ENCODE results near the gene DES. TPM values are rescaled to one million over a fixed set of nuclear protein-coding genes. Genes with fewer than 3 reads are reported as not detected.
"Not testable (repeated sequence)": the region's sequence is repeated elsewhere in the genome, so short reads cannot be mapped to it uniquely, and the experiment has no call there.

Gene DES
- total RNA-seq, 2 experiments from 2014 or later = not detected

GRCh38 chr2:219388907-219389156 lies 29.3 kb upstream of the DES start:
- TF ChIP-seq EZH2phosphoT487 (IDR thresholded peaks at IDR 0.05; ENCODE audit: borderline replicate concordance, low read depth, low read length) = no peak
- no peak for TF ChIP-seq CTCF (conservative IDR thresholded peaks at IDR 0.05; ENCODE audit: low read length)
- ChIA-PET POLR2A (interaction anchor here (0.6 to 1.5 kb wide), 7 partner anchors 9 to 297 kb away, joined by 3 to 7 read pairs (median 4); partner anchors contain the start of gene ATG9A), CTCF (ENCODE audit: unreplicated experiment) (interaction anchor here (1.0 to 1.3 kb wide), 2 partner anchors 9 to 14 kb away, joined by 6 to 7 read pairs; no protein-coding TSS in a partner anchor)
- H3K36me3 ChIP-seq (ENCODE audit: insufficient read depth, low read length) = peaks cover 21% of the 10 kb centered on the region
- H3K4me2 ChIP-seq (ENCODE audit: low read length) = peak overlapping the region; percentile 63
- no peaks in the 10 kb centered on the region for H3K9me2 ChIP-seq (ENCODE audit: insufficient read depth, low read length)
- DNase-seq (ENCODE audit: low spot score) = no peak
- BruUV-seq (replicated peaks) = no TSS peak
- H3K4me1 ChIP-seq (ENCODE audit: insufficient read depth, low read length, poor library complexity, severe bottlenecking) = peaks cover 15% of the 10 kb centered on the region
- H3K27ac ChIP-seq (ENCODE audit: low read depth, low read length, poor library complexity, severe bottlenecking) = no peak overlapping the region
- intact Hi-C loops (cut with micrococcal nuclease; ENCODE audit: unreplicated experiment) = loop anchor here (1.0 to 5.0 kb wide), 6 partner anchors 110 to 229 kb away; partner anchors contain the start of genes ANKZF1, ATG9A, CHPF and CNPPD1
- H3K4me3 ChIP-seq (ENCODE audit: low read depth, low read length, poor library complexity, severe bottlenecking) = peak overlapping the region; percentile 59
- no peaks in the 10 kb centered on the region for H3K9me3 ChIP-seq (ENCODE audit: low read length)
- no peaks in the 10 kb centered on the region; the same call in 1 of the 2 replicates for H3K79me2 ChIP-seq (ENCODE audit: insufficient read depth, low read depth, low read length)
- H2AFZ ChIP-seq (ENCODE audit: low read length) = peak overlapping the region; percentile 92
- no peaks in the 10 kb centered on the region for H4K20me1 ChIP-seq (ENCODE audit: insufficient read depth, low read length)

DNA sequence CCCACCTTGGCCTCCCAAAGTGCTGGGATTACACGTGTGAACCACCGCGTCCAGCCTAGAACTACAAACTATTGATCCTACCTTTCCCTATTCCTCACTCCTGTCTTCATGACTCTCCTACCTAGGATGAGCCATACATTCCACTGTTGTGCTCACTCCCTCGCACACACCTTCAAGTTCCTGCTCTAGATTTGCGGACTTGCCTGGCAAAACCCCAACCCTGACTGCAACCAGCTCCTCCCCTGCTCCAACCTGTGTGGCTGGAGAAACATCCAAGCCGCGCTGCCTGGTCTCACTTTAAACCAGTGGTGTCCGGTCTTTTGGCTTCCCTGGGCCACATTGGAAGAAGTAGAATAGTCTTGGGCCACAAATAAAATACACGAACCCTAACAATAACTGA lies 25.4 kb upstream of the DES start:
- no TSS peak for BruUV-seq (replicated peaks)
- DNase-seq (ENCODE audit: low spot score) = no peak
- Histone ChIP-seq H3K9me3 (ENCODE audit: low read length) (no peaks in the 10 kb centered on the region), H4K20me1 (ENCODE audit: insufficient read depth, low read length) (no peaks in the 10 kb centered on the region), H3K79me2 (ENCODE audit: insufficient read depth, low read depth, low read length) (no peaks in the 10 kb centered on the region), H2AFZ (ENCODE audit: low read length) (no peak overlapping the region), H3K27ac (ENCODE audit: low read depth, low read length, poor library complexity, severe bottlenecking) (no peak overlapping the region), H3K4me1 (ENCODE audit: insufficient read depth, low read length, poor library complexity, severe bottlenecking) (peaks cover 13% of the 10 kb centered on the region), H3K36me3 (ENCODE audit: insufficient read depth, low read length) (no peaks in the 10 kb centered on the region), H3K4me3 (ENCODE audit: low read depth, low read length, poor library complexity, severe bottlenecking) (no peak overlapping the region), H3K9me2 (ENCODE audit: insufficient read depth, low read length) (no peaks in the 10 kb centered on the region), H3K4me2 (ENCODE audit: low read length) (no peak overlapping the region)
- intact Hi-C loops (cut with micrococcal nuclease; ENCODE audit: unreplicated experiment) = no loop called here
- no peak for TF ChIP-seq EZH2phosphoT487 (IDR thresholded peaks at IDR 0.05; ENCODE audit: borderline replicate concordance, low read depth, low read length)
- CTCF ChIA-PET (ENCODE audit: unreplicated experiment) = no interaction called here
- POLR2A ChIA-PET = no interaction called here

DNA sequence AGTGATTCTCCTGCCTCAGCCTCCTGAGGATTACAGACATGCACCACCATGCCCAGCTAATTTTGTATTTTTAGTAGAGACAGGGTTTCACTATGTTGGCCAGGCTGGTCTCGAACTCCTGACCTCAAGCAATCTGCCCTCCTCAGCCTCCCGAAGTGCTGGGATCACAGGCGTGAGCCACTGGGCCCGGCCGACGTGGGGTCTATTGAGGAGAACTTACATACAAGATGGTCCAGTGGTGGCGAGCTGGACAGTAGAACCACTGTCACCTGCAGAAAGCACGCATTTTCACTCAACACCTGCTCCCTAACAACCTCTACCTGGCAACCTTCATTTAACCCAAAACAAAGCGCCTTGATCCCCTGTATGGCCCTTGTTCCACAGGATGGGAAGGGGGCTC lies 23.1 kb upstream of the DES start:
- H3K4me3 ChIP-seq (ENCODE audit: low read depth, low read length, poor library complexity, severe bottlenecking); H3K4me1 ChIP-seq (ENCODE audit: insufficient read depth, low read length, poor library complexity, severe bottlenecking); H3K9me3 ChIP-seq (ENCODE audit: low read length); H3K4me2 ChIP-seq (ENCODE audit: low read length); BruUV-seq (replicated peaks); H3K36me3 ChIP-seq (ENCODE audit: insufficient read depth, low read length); intact Hi-C loops (cut with micrococcal nuclease; ENCODE audit: unreplicated experiment); H3K79me2 ChIP-seq (ENCODE audit: insufficient read depth, low read depth, low read length); H4K20me1 ChIP-seq (ENCODE audit: insufficient read depth, low read length); H3K9me2 ChIP-seq (ENCODE audit: insufficient read depth, low read length); POLR2A ChIA-PET; DNase-seq (ENCODE audit: low spot score); H3K27ac ChIP-seq (ENCODE audit: low read depth, low read length, poor library complexity, severe bottlenecking); H2AFZ ChIP-seq (ENCODE audit: low read length): not testable (repeated sequence)
- CTCF ChIA-PET (ENCODE audit: unreplicated experiment) = interaction anchor here (0.6 kb wide), 1 partner anchor 136 kb away, joined by 3 read pairs; no protein-coding TSS in a partner anchor

- Histone ChIP-seq H3K4me3 (ENCODE audit: low read depth, low read length, poor library complexity, severe bottlenecking) (no peak overlapping the region), H3K9me2 (ENCODE audit: insufficient read depth, low read length) (no peaks in the 10 kb centered on the region), H3K4me2 (ENCODE audit: low read length) (no peak overlapping the region), H3K4me1 (ENCODE audit: insufficient read depth, low read length, poor library complexity, severe bottlenecking) (peaks cover 5% of the 10 kb centered on the region), H3K79me2 (ENCODE audit: insufficient read depth, low read depth, low read length) (no peaks in the 10 kb centered on the region), H2AFZ (ENCODE audit: low read length) (no peak overlapping the region), H3K27ac (ENCODE audit: low read depth, low read length, poor library complexity, severe bottlenecking) (no peak overlapping the region), H4K20me1 (ENCODE audit: insufficient read depth, low read length) (no peaks in the 10 kb centered on the region), H3K9me3 (ENCODE audit: low read length) (no peaks in the 10 kb centered on the region), H3K36me3 (ENCODE audit: insufficient read depth, low read length) (no peaks in the 10 kb centered on the region)
- intact Hi-C loops (cut with micrococcal nuclease; ENCODE audit: unreplicated experiment) = no loop called here
- POLR2A ChIA-PET = no interaction called here
- BruUV-seq (replicated peaks) = no TSS peak
- no peak for DNase-seq (ENCODE audit: low spot score)
- no peak for TF ChIP-seq EZH2phosphoT487 (IDR thresholded peaks at IDR 0.05; ENCODE audit: borderline replicate concordance, low read depth, low read length)
- TF ChIP-seq CTCF (conservative IDR thresholded peaks at IDR 0.05; ENCODE audit: low read length) = no peak
- CTCF ChIA-PET (ENCODE audit: unreplicated experiment) = interaction anchor here (0.6 kb wide), 1 partner anchor 135 kb away, joined by 3 read pairs; no protein-coding TSS in a partner anchor
These were observed 22.6 kb upstream of the DES start for GRCh38 chr2:219395609-219396008.
